Parathyroid adenoma (tissue), 2 donors: ENCODE measurements around the gene PURA.
A peak's percentile ranks its signal among the peaks of the same experiment; 100 is the strongest.

Experiments used
- H2AFZ ChIP-seq: fragments of 300-600 bp; sonication (generic); one replicate; pipeline ENCODE4 v1.7.0; 2017; ENCODE audit warnings: antibody characterized with exemption, mild to moderate bottlenecking
- H3K27ac ChIP-seq: fragments of 300-600 bp; sonication (generic); one replicate; pipeline ENCODE4 v1.7.0; 2017
- H3K27me3 ChIP-seq: fragments of 300-600 bp; sonication (generic); one replicate; pipeline ENCODE4 v1.7.0; 2017; ENCODE audit warnings: low read length; ENCODE audit not compliant: control insufficient read depth, insufficient read depth
- H3K36me3 ChIP-seq: fragments of 300-600 bp; sonication (generic); one replicate; pipeline ENCODE4 v1.7.0; 2017; ENCODE audit warnings: low read length; ENCODE audit not compliant: control insufficient read depth, insufficient read depth
- H3K4me1 ChIP-seq: fragments of 300-600 bp; sonication (generic); one replicate; pipeline ENCODE4 v1.7.0; 2017; ENCODE audit warnings: control low read depth
- H3K4me2 ChIP-seq: fragments of 300-600 bp; sonication (generic); one replicate; pipeline ENCODE4 v1.7.0; 2017; ENCODE audit warnings: low read length
- H3K4me3 ChIP-seq: fragments of 300-600 bp; sonication (generic); one replicate; pipeline ENCODE4 v1.7.0; 2017; ENCODE audit warnings: low read depth, low read length
- H3K79me2 ChIP-seq: fragments of 300-600 bp; sonication (generic); one replicate; pipeline ENCODE4 v1.7.0; 2017; ENCODE audit warnings: control low read depth
- H3K9ac ChIP-seq: fragments of 300-600 bp; sonication (generic); one replicate; pipeline ENCODE4 v1.7.0; 2017; ENCODE audit warnings: mild to moderate bottlenecking
- H3K9me3 ChIP-seq: fragments of 300-600 bp; sonication (generic); one replicate; pipeline ENCODE4 v1.7.0; 2017; ENCODE audit warnings: low read length; ENCODE audit not compliant: control insufficient read depth
- CTCF ChIP-seq: fragments of 300-600 bp; sonication (generic); IDR thresholded peaks from one replicate; pipeline ENCODE4 v1.7.0; 2017; ENCODE audit warnings: antibody characterized with exemption, mild to moderate bottlenecking
- donor health status: primary hyperparathyroidism.

The PURA gene

GRCh38 chr5:140146523-140146842 lies 32.6 kb downstream of the PURA start:
- Histone ChIP-seq H3K4me3 (no peak overlapping the region), H3K9me3 (no peaks in the 10 kb centered on the region), H3K27ac (no peak overlapping the region), H3K79me2 (peaks cover 42% of the 10 kb centered on the region), H3K9ac (no peak overlapping the region), H2AFZ (no peak overlapping the region), H3K27me3 (no peaks in the 10 kb centered on the region), H3K4me2 (no peak overlapping the region), H3K36me3 (no peaks in the 10 kb centered on the region), H3K4me1 (peaks cover 19% of the 10 kb centered on the region)
- no peak for TF ChIP-seq CTCF

- no peak for TF ChIP-seq CTCF
- Histone ChIP-seq H3K4me3 (no peak overlapping the region), H2AFZ (no peak overlapping the region), H3K9me3 (no peaks in the 10 kb centered on the region), H3K27me3 (no peaks in the 10 kb centered on the region), H3K79me2 (peaks cover 45% of the 10 kb centered on the region), H3K27ac (no peak overlapping the region), H3K9ac (no peak overlapping the region), H3K36me3 (no peaks in the 10 kb centered on the region), H3K4me2 (no peak overlapping the region), H3K4me1 (peaks cover 25% of the 10 kb centered on the region)
These were observed 33.6 kb downstream of the PURA start for GRCh38 chr5:140147460-140147859.

- Histone ChIP-seq H2AFZ (no peak overlapping the region), H3K9me3 (no peaks in the 10 kb centered on the region), H3K4me3 (no peak overlapping the region), H3K27me3 (no peaks in the 10 kb centered on the region), H3K27ac (no peak overlapping the region), H3K4me1 (peaks cover 31% of the 10 kb centered on the region), H3K9ac (no peak overlapping the region), H3K79me2 (peaks cover 37% of the 10 kb centered on the region), H3K36me3 (no peaks in the 10 kb centered on the region), H3K4me2 (no peak overlapping the region)
- TF ChIP-seq CTCF: peak; percentile 22
These were observed 34.6 kb downstream of the PURA start for GRCh38 chr5:140148508-140148907.

GRCh38 chr5:140150201-140150600 lies 36.3 kb downstream of the PURA start:
- Histone ChIP-seq H3K27ac (no peak overlapping the region), H3K27me3 (no peaks in the 10 kb centered on the region), H3K4me2 (no peak overlapping the region), H3K79me2 (peaks cover 31% of the 10 kb centered on the region), H3K9me3 (no peaks in the 10 kb centered on the region), H3K36me3 (no peaks in the 10 kb centered on the region), H3K4me1 (peaks cover 32% of the 10 kb centered on the region), H2AFZ (no peak overlapping the region), H3K9ac (no peak overlapping the region), H3K4me3 (no peak overlapping the region)
- no peak for TF ChIP-seq CTCF

GRCh38 chr5:140151144-140152021 lies 37.5 kb downstream of the PURA start:
- Histone ChIP-seq H3K4me3 (peak overlapping the region; percentile 3), H3K27ac (peak overlapping the region; percentile 34), H3K36me3 (no peaks in the 10 kb centered on the region), H3K27me3 (no peaks in the 10 kb centered on the region), H3K9me3 (no peaks in the 10 kb centered on the region), H3K4me2 (peak overlapping the region; percentile 51), H2AFZ (peak overlapping the region; percentile 39), H3K79me2 (peaks cover 25% of the 10 kb centered on the region), H3K9ac (no peak overlapping the region), H3K4me1 (peaks cover 22% of the 10 kb centered on the region)
- no peak for TF ChIP-seq CTCF
